GM19455 (cell line): ENCODE measurements around the gene RASA3.
"Not testable (repeated sequence)": the region's sequence is repeated elsewhere in the genome, so short reads cannot be mapped to it uniquely, and the experiment has no call there.

Source experiments
- ATAC-seq: cut with Tn5 transposase; IDR thresholded peaks from one replicate; pipeline ENCODE4 v1.9.1; 2021; ENCODE audit not compliant: unreplicated experiment

RASA3 gene

DNA sequence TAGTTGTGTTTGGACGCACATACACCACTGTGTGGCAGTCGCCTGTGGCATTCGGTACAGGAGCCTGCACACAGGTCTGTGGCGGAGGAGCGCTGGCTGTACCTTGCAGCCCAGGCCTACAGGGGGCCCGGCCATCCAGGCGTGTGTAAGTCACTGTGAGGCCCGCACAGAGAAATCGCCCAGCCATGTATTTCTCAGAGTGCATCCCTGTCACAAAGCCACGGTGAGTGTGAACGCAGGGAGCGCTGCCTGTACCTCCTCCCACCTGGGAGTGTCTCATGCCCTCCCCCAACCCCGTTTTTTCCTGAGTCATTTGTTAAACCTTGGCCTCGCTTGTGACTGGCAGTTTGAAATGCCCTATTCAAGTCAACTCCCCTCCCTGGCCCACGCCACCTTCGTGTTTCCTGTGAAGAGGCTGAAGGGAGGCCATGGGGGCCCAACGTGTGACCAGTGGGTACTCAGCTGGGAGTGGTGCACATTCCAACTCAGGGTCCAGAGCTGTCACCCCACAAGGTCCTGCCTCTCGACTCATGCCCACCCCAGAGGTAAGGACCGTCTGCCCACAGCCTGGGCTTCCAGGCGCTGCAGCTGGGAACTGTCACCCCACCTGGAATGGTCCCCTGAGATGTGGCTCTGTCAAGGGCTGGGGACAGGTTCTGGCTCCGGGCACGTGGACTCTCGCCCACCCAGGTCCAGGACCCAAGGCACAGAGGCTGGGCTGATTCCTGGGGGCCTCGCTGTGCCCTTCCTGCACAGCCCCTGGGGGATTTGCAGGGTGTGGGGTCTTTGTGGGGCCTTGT is 11.6 kb upstream of the RASA3 start:
- peak; percentile 55 for ATAC-seq

- ATAC-seq = no peak
These were observed 10.4 kb upstream of the RASA3 start for GRCh38 chr13:114142640-114143490.

DNA sequence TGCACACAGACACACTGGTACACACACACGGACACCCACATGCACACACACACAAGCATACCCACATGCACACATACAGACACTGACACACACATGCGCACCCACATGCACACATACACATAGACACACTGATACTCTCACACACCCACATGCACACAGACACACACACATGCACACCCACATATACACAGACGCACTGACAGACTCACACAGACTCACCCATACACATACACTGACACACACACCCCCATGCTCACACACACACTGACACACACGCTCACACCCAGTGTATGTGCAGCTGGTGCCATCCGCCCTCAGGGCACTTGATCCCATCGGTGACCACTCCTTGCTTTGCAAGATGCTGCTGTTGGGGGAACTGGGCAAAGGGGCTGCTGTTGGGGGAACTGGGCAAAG is 9.7 kb upstream of the RASA3 start:
- no peak for ATAC-seq

DNA sequence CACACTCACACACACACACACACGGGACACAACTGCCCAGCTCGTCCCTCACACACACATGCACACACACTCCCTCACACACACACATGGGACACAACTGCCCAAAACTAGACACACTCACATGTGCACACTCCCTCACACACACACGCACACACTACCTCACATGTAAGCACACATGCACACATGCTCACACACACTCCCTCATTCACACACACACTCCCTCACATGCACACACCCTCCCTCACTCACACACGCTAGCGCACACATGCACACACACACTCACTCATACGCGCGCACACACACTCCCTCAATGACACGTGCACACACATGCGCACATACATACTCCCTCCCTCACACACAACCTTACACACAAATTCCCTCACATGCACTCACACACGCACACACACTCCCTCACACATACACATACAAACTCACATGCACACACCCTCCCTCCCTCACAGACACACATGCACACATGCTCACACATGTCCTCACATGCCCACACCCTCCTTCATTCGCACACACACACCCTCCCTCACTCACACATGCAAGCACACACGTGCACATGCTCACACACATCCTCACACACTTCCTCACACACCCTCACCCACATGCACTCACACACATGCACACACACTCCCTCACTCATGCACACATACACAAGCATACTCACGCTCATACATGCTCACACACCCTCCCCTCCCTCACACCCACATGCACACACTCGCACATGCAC is 9.0 kb upstream of the RASA3 start:
- ATAC-seq = no peak

- no peak for ATAC-seq
These were observed 8.5 kb upstream of the RASA3 start for GRCh38 chr13:114140906-114141250.

- ATAC-seq = no peak
These were observed 7.9 kb upstream of the RASA3 start for GRCh38 chr13:114140131-114140905.

- no peak for ATAC-seq
These were observed 4.2 kb upstream of the RASA3 start for GRCh38 chr13:114136576-114136975.

DNA sequence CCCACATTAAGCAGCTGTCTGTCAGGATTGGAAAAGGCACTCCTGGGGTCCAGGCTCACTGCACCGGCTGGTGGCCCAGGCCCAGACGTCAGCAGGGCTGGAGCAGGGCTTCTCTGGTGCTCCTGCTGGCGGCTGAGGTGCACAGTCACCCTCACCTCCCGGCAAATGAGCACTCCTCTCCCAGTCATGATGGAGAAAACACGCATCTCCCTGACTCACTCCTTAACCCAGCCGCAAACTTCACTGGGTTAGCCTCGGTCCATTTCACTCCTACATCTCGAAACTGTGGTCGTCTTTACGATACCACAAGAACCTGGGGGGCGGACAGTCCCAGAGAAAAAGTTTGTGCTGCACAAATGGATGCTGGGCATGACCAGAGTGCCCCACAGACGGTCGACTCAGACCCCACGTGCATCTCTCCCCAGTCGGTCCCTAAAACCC is 3.3 kb upstream of the RASA3 start:
- ATAC-seq = no peak

GRCh38 chr13:114134944-114135610 is 2.7 kb upstream of the RASA3 start:
- no peak for ATAC-seq

DNA sequence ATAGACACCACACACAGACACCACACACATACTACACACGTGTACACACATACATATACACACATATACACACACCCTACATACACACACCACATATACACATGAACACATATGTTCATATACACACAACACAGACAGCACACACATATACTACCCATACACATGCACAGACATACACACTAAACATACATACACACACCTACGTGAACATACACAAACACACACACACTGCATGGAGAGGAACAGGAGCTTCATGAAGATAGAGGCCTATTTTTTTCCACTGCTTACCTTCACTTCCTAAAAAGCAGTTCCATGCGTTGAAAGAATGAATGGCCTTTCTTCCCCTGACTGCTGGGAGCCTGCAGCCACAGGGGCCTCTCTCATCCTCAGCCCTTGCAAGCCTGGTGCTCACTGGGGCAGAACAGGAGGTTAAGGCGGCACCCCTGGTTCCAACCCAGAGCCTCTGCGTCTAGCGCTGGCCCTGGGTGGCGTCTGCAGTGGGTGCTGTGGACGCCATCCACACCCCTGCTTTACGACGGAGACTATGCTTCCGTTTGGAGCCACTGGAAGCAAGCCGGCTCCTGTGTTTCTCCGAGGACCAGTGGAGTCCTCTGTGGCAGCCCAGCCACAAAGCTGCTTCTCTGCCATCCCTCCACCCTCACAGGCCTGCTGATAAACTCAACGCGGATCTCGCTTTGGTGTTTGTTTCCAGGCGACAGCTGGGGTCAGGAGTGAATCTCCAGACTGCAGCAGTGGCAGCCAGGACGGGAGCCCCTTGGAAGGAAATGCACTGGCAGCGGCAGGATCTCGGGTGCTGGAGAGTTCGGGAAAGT is 1.9 kb upstream of the RASA3 start:
- ATAC-seq = no peak

DNA sequence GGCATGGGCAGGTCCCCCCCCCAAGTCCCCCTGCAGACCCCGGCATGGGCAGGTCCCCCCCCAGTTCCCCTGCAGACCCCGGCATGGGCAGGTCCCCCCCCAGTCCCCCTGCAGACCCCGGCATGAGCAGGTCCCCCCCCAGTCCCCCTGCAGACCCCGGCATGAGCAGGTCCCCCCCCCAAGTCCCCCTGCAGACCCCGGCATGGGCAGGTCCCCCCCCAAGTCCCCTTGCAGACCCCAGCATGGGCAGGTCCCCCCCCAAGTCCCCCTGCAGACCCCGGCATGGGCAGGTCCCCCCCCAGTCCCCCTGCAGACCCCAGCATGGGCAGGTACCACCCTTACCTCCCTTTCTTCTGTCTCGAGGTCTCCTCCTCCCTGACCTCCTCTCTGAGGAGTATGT is 1.1 kb upstream of the RASA3 start:
- ATAC-seq = not testable (repeated sequence)

GRCh38 chr13:114133126-114133525 is 703 bp upstream of the RASA3 start:
- not testable (repeated sequence) for ATAC-seq

DNA sequence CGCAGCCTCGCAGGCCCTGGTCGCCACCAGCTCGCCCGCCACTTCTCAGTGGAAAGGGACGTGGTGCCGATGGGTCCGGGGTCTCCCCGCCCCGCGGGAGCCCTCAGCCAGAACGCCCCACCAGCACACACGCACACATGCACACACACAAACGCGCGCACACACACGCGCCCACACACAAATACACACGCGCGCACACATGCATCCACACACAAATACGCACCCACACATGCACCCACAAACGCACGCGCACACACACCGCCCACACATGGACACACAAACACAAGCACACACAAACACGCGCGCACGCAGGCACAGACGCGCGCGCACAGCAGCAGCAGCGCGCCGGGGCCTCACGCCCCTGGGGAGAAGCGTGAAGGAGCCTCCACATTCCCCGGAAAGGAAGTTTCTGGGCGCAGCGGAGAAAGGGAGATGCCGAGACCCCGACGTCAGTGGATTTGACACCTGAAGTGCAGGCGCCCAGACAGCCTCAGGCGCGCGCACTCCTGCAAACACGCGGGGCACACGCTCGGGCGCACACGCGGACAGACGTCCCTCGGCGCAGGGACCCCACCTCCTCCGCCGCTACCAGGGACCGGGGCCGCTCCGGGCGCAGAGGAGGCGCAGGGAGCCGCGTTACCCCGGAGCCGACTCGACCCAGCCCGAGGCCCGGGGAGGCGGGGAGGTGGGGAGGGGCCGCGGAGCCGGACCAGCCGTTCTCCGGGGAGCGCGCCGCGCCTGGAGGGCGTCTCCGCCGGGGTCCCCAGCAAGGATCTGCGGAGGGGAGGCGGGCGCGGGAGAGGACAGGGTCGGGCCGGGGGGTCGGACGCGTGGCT is 622 bp downstream of the RASA3 start:
- ATAC-seq = peak; percentile 8

- ATAC-seq = no peak
These were observed 1.4 kb downstream of the RASA3 start for GRCh38 chr13:114130837-114131582.

- ATAC-seq = no peak
These were observed 2.1 kb downstream of the RASA3 start for GRCh38 chr13:114130131-114130836.

- no peak for ATAC-seq
These were observed 2.8 kb downstream of the RASA3 start for GRCh38 chr13:114129649-114130062.
